GM23338 (cell line): Measurements from ENCODE around the gene GET3. TPM values are rescaled to one million over a fixed set of nuclear protein-coding genes. Genes with fewer than 3 reads are reported as not detected.

Source experiments
- ATAC-seq: fragments of 200-7000 bp; cut with Tn5 transposase; 3 replicates; pipeline ENCODE4 v1.9.1; 2020
- DNase-seq: peaks from one replicate; pipeline ENCODE4 v3.0.0-alpha.2; 2015; ENCODE audit warnings: low spot score
- H2AFZ ChIP-seq: fragments of 200-600 bp; sonication (generic); 2 replicates; pipeline ENCODE4 v1.8.0; 2016; ENCODE audit warnings: antibody characterized with exemption, mild to moderate bottlenecking, moderate library complexity
- H3F3A ChIP-seq: fragments of 200-600 bp; sonication (generic); replicated peaks from 2 replicates; pipeline ENCODE4 v1.8.0; 2017; ENCODE audit warnings: antibody characterized with exemption, mixed run types, low read depth
- H3K27ac ChIP-seq: fragments of 200-600 bp; sonication (generic); 2 replicates; pipeline ENCODE4 v1.6.1; 2016; ENCODE audit warnings: low read depth
- H3K27me3 ChIP-seq: fragments of 200-600 bp; sonication (generic); 2 replicates; pipeline ENCODE4 v1.8.0; 2016; ENCODE audit warnings: mild to moderate bottlenecking, mixed run types, moderate library complexity; ENCODE audit not compliant: insufficient read depth
- H3K36me3 ChIP-seq: fragments of 200-600 bp; sonication (generic); 2 replicates; pipeline ENCODE4 v1.8.0; 2016; ENCODE audit warnings: mild to moderate bottlenecking; ENCODE audit not compliant: insufficient read depth
- H3K4me1 ChIP-seq: fragments of 200-600 bp; sonication (generic); 2 replicates; pipeline ENCODE4 v1.8.0; 2016; ENCODE audit warnings: mild to moderate bottlenecking, moderate library complexity; ENCODE audit not compliant: insufficient read depth
- H3K4me2 ChIP-seq: fragments of 200-600 bp; sonication (generic); 2 replicates; pipeline ENCODE4 v1.7.1; 2017; ENCODE audit warnings: mixed run types
- H3K4me3 ChIP-seq: fragments of 200-600 bp; sonication (generic); 2 replicates; pipeline ENCODE4 v1.6.1; 2016; ENCODE audit warnings: mixed run types
- H3K79me2 ChIP-seq: fragments of 200-600 bp; sonication (generic); replicated peaks from 2 replicates; pipeline ENCODE4 v1.8.0; 2017; ENCODE audit warnings: mild to moderate bottlenecking; ENCODE audit not compliant: insufficient read depth
- H3K9me2 ChIP-seq: fragments of 200-600 bp; sonication (generic); 2 replicates; pipeline ENCODE4 v1.8.0; 2017; ENCODE audit not compliant: insufficient read depth
- H4K20me1 ChIP-seq: fragments of 200-600 bp; sonication (generic); replicated peaks from 2 replicates; pipeline ENCODE4 v1.8.0; 2017; ENCODE audit warnings: mild to moderate bottlenecking; ENCODE audit not compliant: insufficient read depth
- H3K27ac Mint-ChIP-seq: 2 replicates; pipeline ENCODE4 v1.8.0; 2020; ENCODE audit warnings: inconsistent platforms, mild to moderate bottlenecking, moderate library complexity, mixed read lengths
- H3K27me3 Mint-ChIP-seq: 3 replicates; pipeline ENCODE4 v1.8.0; 2022; ENCODE audit warnings: low read depth, mild to moderate bottlenecking, moderate library complexity, mixed read lengths, inconsistent platforms; ENCODE audit not compliant: insufficient read depth, poor library complexity
- H3K36me3 Mint-ChIP-seq: 3 replicates; pipeline ENCODE4 v1.8.0; 2021; ENCODE audit warnings: low read depth, mild to moderate bottlenecking, inconsistent platforms, moderate library complexity, mixed read lengths
- H3K4me1 Mint-ChIP-seq: 3 replicates; pipeline ENCODE4 v1.8.0; 2020; ENCODE audit warnings: mild to moderate bottlenecking, inconsistent platforms, mixed read lengths
- H3K4me3 Mint-ChIP-seq: 3 replicates; pipeline ENCODE4 v1.8.0; 2021; ENCODE audit warnings: moderate library complexity, mild to moderate bottlenecking, inconsistent platforms, mixed read lengths
- H3K9me3 Mint-ChIP-seq: 3 replicates; pipeline ENCODE4 v1.8.0; 2020; ENCODE audit warnings: moderate library complexity, mild to moderate bottlenecking, inconsistent platforms, mixed read lengths
- CREB1 ChIP-seq: fragments of 250-450 bp; sonication (Bioruptor Pico); IDR thresholded peaks from 2 replicates; pipeline ENCODE4 v1.5.0; 2020; ENCODE audit warnings: low read depth, mild to moderate bottlenecking, moderate library complexity
- CTCF ChIP-seq, 2 experiments: fragments of 200-600 bp in 1 of 2; sonication (generic) in 1 of 2; conservative IDR thresholded peaks; 2 replicates each; pipeline versions ENCODE4 v1.5.1 to v1.6.1; 2016 to 2017; ENCODE audit warnings: antibody characterized with exemption in 2 of 2, low read depth in 2 of 2, mild to moderate bottlenecking in 2 of 2, moderate library complexity in 1 of 2
- ETS1 ChIP-seq: IDR thresholded peaks from 2 replicates; pipeline ENCODE4 v1.6.1; 2016; ENCODE audit warnings: antibody characterized with exemption
- EZH2 ChIP-seq: fragments of 200-600 bp; sonication (generic); IDR thresholded peaks from one replicate; pipeline ENCODE4 v1.8.0; 2017; ENCODE audit warnings: antibody characterized with exemption, mild to moderate bottlenecking, low read depth; ENCODE audit not compliant: unreplicated experiment
- EZH2phosphoT487 ChIP-seq: fragments of 200-600 bp; sonication (generic); IDR thresholded peaks from one replicate; pipeline ENCODE4 v1.8.1; 2018; ENCODE audit warnings: antibody characterized with exemption; ENCODE audit not compliant: unreplicated experiment
- JUNB ChIP-seq: IDR thresholded peaks from one replicate; pipeline ENCODE4 v1.6.1; 2016; ENCODE audit warnings: antibody characterized with exemption; ENCODE audit not compliant: unreplicated experiment
- POLR2AphosphoS5 ChIP-seq: IDR thresholded peaks from 2 replicates; pipeline ENCODE4 v1.6.1; 2016; ENCODE audit warnings: antibody characterized with exemption, low read depth
- REST ChIP-seq: IDR thresholded peaks from one replicate; pipeline ENCODE4 v1.6.1; 2018; ENCODE audit warnings: antibody characterized with exemption; ENCODE audit not compliant: unreplicated experiment
- STAT1 ChIP-seq: IDR thresholded peaks from one replicate; pipeline ENCODE4 v1.6.1; 2016; ENCODE audit warnings: antibody characterized with exemption; ENCODE audit not compliant: unreplicated experiment
- ZNF331 ChIP-seq: fragments of 250-450 bp; sonication (Bioruptor Pico); IDR thresholded peaks from 2 replicates; pipeline ENCODE4 v1.5.0; 2020; ENCODE audit warnings: low read depth, mild to moderate bottlenecking, moderate library complexity
- ZNF462 ChIP-seq: fragments of 250-450 bp; sonication (Bioruptor Pico); IDR thresholded peaks from 2 replicates; pipeline ENCODE4 v1.5.0; 2020; ENCODE audit warnings: mild to moderate bottlenecking, moderate library complexity
- polyA plus RNA-seq: library from polyadenylated mRNA; unstranded; fragments of >200 nt; fragmentation: Nextera tagmentation; extraction: Ambion mirVana; gene quantifications from 2 replicates; pipeline ENCODE4 v1.2.1, GENCODE V29; 2016
- total RNA-seq: library from RNA; depleted of rRNA; stranded (reverse); fragments of >200 nt; shearing (Covaris generic); gene quantifications from 2 replicates; pipeline ENCODE4 v1.2.3, GENCODE V29; 2014

Gene GET3
- total and polyA plus RNA-seq, 2 experiments from 2014 or later: 90.4 to 109 TPM

- TF ChIP-seq ZNF462 (CRISPR knock-in tag): no peak
- no peak for TF ChIP-seq ZNF331 (CRISPR knock-in tag)
- no peak for TF ChIP-seq ETS1
- TF ChIP-seq JUNB: no peak
- TF ChIP-seq CREB1 (CRISPR knock-in tag): no peak
Observed at GRCh38 chr19:12705654-12706331, 31.5 kb upstream of the GET3 start (continued).

GRCh38 chr19:12706332-12706718 lies 31.0 kb upstream of the GET3 start:
- ATAC-seq (no peak), DNase-seq (no peak)
- H3K27ac ChIP-seq: no peak overlapping the region
- H3K9me2 ChIP-seq: no peaks in the 10 kb centered on the region
- no peak overlapping the region for H3K4me2 ChIP-seq
- Mint-ChIP-seq H3K9me3 (no peaks in the 10 kb centered on the region), H3K27ac (no peak overlapping the region), H3K27me3 (peaks cover 12% of the 10 kb centered on the region), H3K4me3 (no peak overlapping the region), H3K4me1 (peaks cover 9% of the 10 kb centered on the region; the same call in 2 of the 3 replicates), H3K36me3 (peaks cover 93% of the 10 kb centered on the region)
- no peaks in the 10 kb centered on the region for H3K4me1 ChIP-seq
- no peak overlapping the region for H3K4me3 ChIP-seq
- H3K79me2 ChIP-seq: peaks cover 4% of the 10 kb centered on the region; the same call in 1 of the 2 replicates
- peaks cover 59% of the 10 kb centered on the region for H3F3A ChIP-seq
- no peak overlapping the region for H2AFZ ChIP-seq
- peaks cover 74% of the 10 kb centered on the region for H3K36me3 ChIP-seq
- H4K20me1 ChIP-seq: peaks cover 28% of the 10 kb centered on the region
- H3K27me3 ChIP-seq: no peaks in the 10 kb centered on the region
- TF ChIP-seq POLR2AphosphoS5 (no peak), CTCF (conservative IDR thresholded peaks at IDR 0.05; ENCODE audit: low read depth in 2 of 2) (no peak), EZH2phosphoT487 (no peak), EZH2 (no peak), REST (no peak), STAT1 (no peak), CREB1 (CRISPR knock-in tag) (no peak)
